Measurements from ENCODE around the gene HTATIP2.

HTATIP2 gene

DNA sequence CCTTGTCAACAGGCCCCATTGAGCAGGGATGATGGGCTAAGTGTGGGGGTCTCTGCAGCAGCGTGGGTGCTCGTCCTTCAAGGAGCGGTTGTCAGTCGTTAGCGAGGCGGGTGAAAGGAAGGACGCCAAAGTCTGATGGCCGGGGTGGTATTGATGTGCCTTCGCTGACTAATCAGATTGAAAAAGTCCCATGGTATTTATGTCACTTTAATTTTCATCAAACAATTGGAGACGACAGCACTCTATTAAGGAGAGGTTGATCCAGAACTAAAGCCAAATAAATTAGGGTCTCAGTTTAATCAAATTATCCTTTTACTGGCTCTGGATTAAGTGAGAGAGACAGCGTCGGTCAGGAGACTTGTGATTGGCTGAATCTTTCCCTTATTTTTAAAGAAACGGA is 9.6 kb downstream of the HTATIP2 start:
- TF ChIP-seq ARNTL (CRISPR knock-in tag; IDR thresholded peaks at IDR 0.05; ENCODE audit: borderline replicate concordance, low read depth) (no peak), TCF4 (CRISPR knock-in tag; IDR thresholded peaks at IDR 0.05; ENCODE audit: borderline replicate concordance) (no peak), SNAI2 (CRISPR knock-in tag; IDR thresholded peaks at IDR 0.05) (no peak), CREB5 (CRISPR knock-in tag; IDR thresholded peaks at IDR 0.05; ENCODE audit: low read depth) (no peak), OSR1 (CRISPR knock-in tag; IDR thresholded peaks at IDR 0.05) (no peak), CSDC2 (CRISPR knock-in tag; IDR thresholded peaks at IDR 0.05) (no peak), ZC3H10 (CRISPR knock-in tag; IDR thresholded peaks at IDR 0.05) (no peak), ZNF565 (CRISPR knock-in tag; conservative IDR thresholded peaks at IDR 0.05; ENCODE audit: low read depth) (no peak), RARB (CRISPR knock-in tag; IDR thresholded peaks at IDR 0.05) (no peak), GLIS3 (CRISPR knock-in tag; IDR thresholded peaks at IDR 0.05) (no peak), BACH2 (CRISPR knock-in tag; IDR thresholded peaks at IDR 0.05; ENCODE audit: borderline replicate concordance) (no peak)
- ATAC-seq = no peak

DNA sequence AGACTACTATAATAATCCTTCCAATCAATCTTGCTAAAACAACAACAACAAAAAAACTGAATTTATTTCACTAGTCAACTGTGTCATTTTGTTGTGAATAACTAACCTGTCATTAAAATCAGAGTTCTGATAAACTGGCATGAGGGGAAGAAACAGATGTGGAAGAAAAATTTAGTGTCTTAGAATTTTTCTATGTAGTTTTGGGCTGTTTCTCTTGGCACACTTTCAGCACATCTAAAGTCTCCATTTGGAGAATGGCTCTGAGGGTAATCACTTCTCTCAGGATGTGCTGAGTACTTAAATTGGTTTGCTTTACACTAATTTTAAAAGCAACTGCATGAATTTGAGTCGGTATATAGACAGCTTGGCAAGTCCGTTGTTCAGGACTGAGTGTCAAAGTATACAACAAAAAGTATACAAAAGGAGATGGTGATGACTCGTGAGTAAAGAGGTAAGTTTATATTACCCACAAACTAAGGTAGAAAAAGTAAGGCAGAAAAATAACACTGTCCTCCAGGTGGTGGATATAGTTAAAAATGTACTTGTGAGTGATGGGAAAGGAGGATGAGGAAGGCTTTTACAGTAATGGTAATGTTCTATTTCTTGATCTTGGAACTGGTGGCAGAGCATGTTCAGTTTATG is 10.2 kb downstream of the HTATIP2 start:
- ATAC-seq = no peak
- TF ChIP-seq PPARA (CRISPR knock-in tag; IDR thresholded peaks at IDR 0.05; ENCODE audit: borderline replicate concordance) (no peak), POU6F1 (CRISPR knock-in tag; IDR thresholded peaks at IDR 0.05; ENCODE audit: borderline replicate concordance, low read depth) (no peak), CREB5 (CRISPR knock-in tag; IDR thresholded peaks at IDR 0.05; ENCODE audit: low read depth) (no peak), ESRRG (CRISPR knock-in tag; IDR thresholded peaks at IDR 0.05) (no peak), ZNF565 (CRISPR knock-in tag; conservative IDR thresholded peaks at IDR 0.05; ENCODE audit: low read depth) (no peak), ZNF8 (CRISPR knock-in tag; IDR thresholded peaks at IDR 0.05) (no peak), TSHZ2 (CRISPR knock-in tag; IDR thresholded peaks at IDR 0.05) (no peak), CSRNP3 (CRISPR knock-in tag; IDR thresholded peaks at IDR 0.05) (no peak), RARB (CRISPR knock-in tag; IDR thresholded peaks at IDR 0.05) (no peak), ARNTL (CRISPR knock-in tag; IDR thresholded peaks at IDR 0.05; ENCODE audit: borderline replicate concordance, low read depth) (no peak), TCF4 (CRISPR knock-in tag; IDR thresholded peaks at IDR 0.05; ENCODE audit: borderline replicate concordance) (no peak), ZC3H10 (CRISPR knock-in tag; IDR thresholded peaks at IDR 0.05) (no peak), BACH2 (CRISPR knock-in tag; IDR thresholded peaks at IDR 0.05; ENCODE audit: borderline replicate concordance) (no peak), PATZ1 (CRISPR knock-in tag; IDR thresholded peaks at IDR 0.05; ENCODE audit: borderline replicate concordance) (no peak), ZNF70 (CRISPR knock-in tag; IDR thresholded peaks at IDR 0.05) (no peak), TOX (CRISPR knock-in tag; IDR thresholded peaks at IDR 0.05; ENCODE audit: borderline replicate concordance) (no peak), CSDC2 (CRISPR knock-in tag; IDR thresholded peaks at IDR 0.05) (no peak), OSR1 (CRISPR knock-in tag; IDR thresholded peaks at IDR 0.05) (no peak), ISL1 (CRISPR knock-in tag; IDR thresholded peaks at IDR 0.05) (no peak)

All from SK-N-SH treated with all-trans-retinoic acid at 6 μM for 48 hours (cell line).